Endothelial cell of umbilical vein (primary cell): ENCODE measurements around the gene KLK3. TPM values are rescaled to one million over a fixed set of nuclear protein-coding genes. Genes with fewer than 3 reads are reported as not detected.

Source experiments
- BruUV-seq: library from RNA; stranded (reverse); fragments of 400-500 nt; replicated peaks from 2 replicates; lab custom pipeline; 2021; lab: Mats Ljungman, UMichigan
- CTCF ChIA-PET: fragments of 300-600, 350-600 bp; sonication (Branson Sonifier 250); formaldehyde crosslinking; loops from one replicate; lab custom pipeline; 2021; ENCODE audit warnings: antibody characterized with exemption, inconsistent platforms; lab: Charles Lee
- POLR2A ChIA-PET: fragments of 300-600, 350-600 bp; sonication (Branson Sonifier 250); formaldehyde crosslinking; loops from one replicate; lab custom pipeline; 2021; ENCODE audit warnings: antibody characterized with exemption, inconsistent platforms; lab: Charles Lee
- DNase-seq: peaks from one replicate; pipeline ENCODE4 v3.0.0-alpha.2; 2011; ENCODE audit warnings: low read depth, low spot score
- FAIRE-seq: peaks from 2 replicates; lab custom pipeline; 2011; peaks lifted over from hg19 to GRCh38; lab: Jason Lieb, UNC
- H2AFZ ChIP-seq: 2 replicates; pipeline ENCODE4 v1.6.0; 2012; ENCODE audit warnings: low read depth, low read length, control low read depth, inconsistent platforms
- H3K27ac ChIP-seq: 2 replicates; pipeline ENCODE4 v1.5.1; 2011; ENCODE audit warnings: low read depth, mild to moderate bottlenecking, control low read depth, low read length, moderate library complexity; ENCODE audit not compliant: insufficient read depth
- H3K27me3 ChIP-seq, 2 experiments: 2 replicates each; pipeline versions ENCODE4 v1.6.0 to v1.6.1; 2011; ENCODE audit warnings: low read length in 2 of 2, mixed read lengths in 1 of 2; ENCODE audit not compliant: control insufficient read depth in 2 of 2, insufficient read depth in 2 of 2
- H3K36me3 ChIP-seq, 2 experiments: 2 replicates in 1 of 2; 3 replicates in 1 of 2; pipeline ENCODE4 v1.5.1; 2011; ENCODE audit warnings: low read length in 2 of 2, mild to moderate bottlenecking in 1 of 2, moderate library complexity in 1 of 2; ENCODE audit not compliant: control insufficient read depth in 2 of 2, insufficient read depth in 2 of 2; ENCODE audit errors: extremely low read depth in 1 of 2
- H3K4me1 ChIP-seq: 3 replicates; pipeline ENCODE4 v1.5.1; 2011; ENCODE audit warnings: mild to moderate bottlenecking, low read length; ENCODE audit not compliant: control insufficient read depth, insufficient read depth; ENCODE audit errors: extremely low read depth
- H3K4me2 ChIP-seq: 2 replicates; pipeline ENCODE4 v1.6.1; 2011; ENCODE audit warnings: low read length, control low read depth, mixed read lengths; ENCODE audit not compliant: insufficient read depth
- H3K4me3 ChIP-seq, 3 experiments: fragments of 200-600 bp in 1 of 3; sonication (generic), shearing (Covaris generic) in 1 of 3; replicated peaks in 1 of 3; 2 replicates each; pipeline ENCODE4 v1.5.1; 2011 to 2016; ENCODE audit warnings: control low read depth in 3 of 3, low read length in 3 of 3, mild to moderate bottlenecking in 2 of 3, inconsistent platforms in 1 of 3, low read depth in 1 of 3, moderate library complexity in 1 of 3; ENCODE audit not compliant: insufficient read depth in 1 of 3
- H3K79me2 ChIP-seq: 2 replicates; pipeline ENCODE4 v1.6.0; 2012; ENCODE audit warnings: low read length, inconsistent platforms; ENCODE audit not compliant: control insufficient read depth, insufficient read depth
- H3K9ac ChIP-seq: replicated peaks from 2 replicates; pipeline ENCODE3; 2011; ENCODE audit warnings: low read length, control low read depth; ENCODE audit not compliant: insufficient read depth; ENCODE audit errors: extremely low read depth
- H3K9me1 ChIP-seq: replicated peaks from 3 replicates; pipeline ENCODE4 v1.6.0; 2011; ENCODE audit warnings: mild to moderate bottlenecking, low read length; ENCODE audit not compliant: control insufficient read depth, insufficient read depth; ENCODE audit errors: extremely low read depth
- H3K9me3 ChIP-seq: replicated peaks from 2 replicates; pipeline ENCODE4 v1.5.1; 2012; ENCODE audit warnings: low read length, inconsistent platforms; ENCODE audit not compliant: control insufficient read depth, insufficient read depth
- H4K20me1 ChIP-seq: replicated peaks from 2 replicates; pipeline ENCODE3; 2011; ENCODE audit warnings: mild to moderate bottlenecking, low read length; ENCODE audit not compliant: control insufficient read depth, insufficient read depth; ENCODE audit errors: extremely low read depth
- EZH2 ChIP-seq: IDR thresholded peaks from 2 replicates; pipeline ENCODE4 v1.6.1; 2012; ENCODE audit warnings: borderline replicate concordance, low read depth, mild to moderate bottlenecking, moderate library complexity, low read length, inconsistent platforms; ENCODE audit not compliant: severe bottlenecking
- FOS ChIP-seq: IDR thresholded peaks from 2 replicates; pipeline ENCODE4 v1.6.1; 2011; ENCODE audit warnings: mild to moderate bottlenecking, low read length, moderate library complexity, borderline replicate concordance; ENCODE audit not compliant: insufficient read depth
- GATA2 ChIP-seq: IDR thresholded peaks from 2 replicates; pipeline ENCODE4 v1.7.0; 2011; ENCODE audit warnings: low read depth, mild to moderate bottlenecking, moderate library complexity, mixed read lengths, low read length; ENCODE audit not compliant: insufficient read length, insufficient read depth
- JUN ChIP-seq: IDR thresholded peaks from 2 replicates; pipeline ENCODE4 v1.6.1; 2011; ENCODE audit warnings: borderline replicate concordance, low read depth; ENCODE audit not compliant: insufficient read length, insufficient read depth
- MYC ChIP-seq: IDR thresholded peaks from one replicate; pipeline ENCODE4 v1.6.1; 2011; ENCODE audit warnings: mild to moderate bottlenecking, low read depth, low read length
- POLR2A ChIP-seq: IDR thresholded peaks from 2 replicates; pipeline ENCODE4 v1.6.1; 2012; ENCODE audit warnings: low read depth, mild to moderate bottlenecking, control low read depth, low read length
- POLR2AphosphoS5 ChIP-seq: IDR thresholded peaks from 2 replicates; pipeline ENCODE4 v1.6.1; 2012; ENCODE audit warnings: low read depth, mild to moderate bottlenecking, control low read depth, low read length, moderate library complexity; ENCODE audit not compliant: insufficient read depth
- dilution Hi-C: fragments of 300-500 bp; cut with MboI; formaldehyde crosslinking; loops from one replicate; pipeline ENCODE4 v1.15.0; 2019; ENCODE audit warnings: low sequenced_read_pairs; ENCODE audit not compliant: extremely low pct_ligation_motif_present
- intact Hi-C: fragments of 100-400 bp; cut with micrococcal nuclease; formaldehyde crosslinking; loops from one replicate; pipeline ENCODE4 v1.10.0; 2022
- polyA plus RNA-seq, 4 experiments: library from polyadenylated mRNA; depleted of rRNA in 3 of 4; stranded (reverse) in 3 of 4; unstranded in 1 of 4; fragments of >200 nt; gene quantifications; 2 replicates each; pipeline versions ENCODE4 v1.2.1 to v1.2.3, GENCODE V29; 2011 to 2012; ENCODE audit warnings: missing spikeins in 1 of 4
- total RNA-seq: library from RNA; stranded (reverse); gene quantifications from 2 replicates; pipeline ENCODE4 v1.2.3, GENCODE V29; 2021
- TF ChIP-seq, protein P1 (sequence below), 2 donors: IDR thresholded peaks; 1 replicate in 1 of 2; 2 replicates in 1 of 2; pipeline ENCODE4 v1.5.1; 2011; ENCODE audit warnings: low read length in 2 of 2, mild to moderate bottlenecking in 2 of 2, moderate library complexity in 2 of 2, control low read depth in 1 of 2, inconsistent platforms in 1 of 2, low read depth in 1 of 2; ENCODE audit not compliant: insufficient read depth in 1 of 2; ENCODE audit errors: extremely low read depth in 1 of 2
- TF ChIP-seq, protein P2 (sequence below): IDR thresholded peaks from 2 replicates; pipeline ENCODE4 v1.6.1; 2011; ENCODE audit not compliant: insufficient read depth, insufficient read length

The KLK3 gene
- total and polyA plus RNA-seq, 2 donors (not counting 3 experiments of a cell fraction or from before 2014, with no cell fraction given): not detected

GRCh38 chr19:50814883-50815282, 39.8 kb upstream of the KLK3 start:
- ChIA-PET POLR2A (no interaction called here), CTCF (interaction anchor here (0.8 to 1.3 kb wide), 3 partner anchors 107 to 277 kb away, joined by 3 to 4 read pairs (median 3); no protein-coding TSS in a partner anchor)
- Histone ChIP-seq H3K4me2 (no peak overlapping the region), H3K9ac (no peak overlapping the region), H3K27ac (no peak overlapping the region), H3K79me2 (no peaks in the 10 kb centered on the region), H3K4me1 (no peaks in the 10 kb centered on the region), H2AFZ (no peak overlapping the region), H3K36me3 (no peaks in the 10 kb centered on the region), H3K9me1 (no peaks in the 10 kb centered on the region), H4K20me1 (no peaks in the 10 kb centered on the region), H3K27me3 (peaks cover 9 to 19% of the 10 kb centered on the region in 2 experiments), H3K4me3 (no peak overlapping the region), H3K9me3 (no peaks in the 10 kb centered on the region)
- dilution Hi-C loops (no loop called here), intact Hi-C loops (no loop called here)
- FAIRE-seq (no peak), DNase-seq (no peak)
- TF ChIP-seq, protein P1, sequence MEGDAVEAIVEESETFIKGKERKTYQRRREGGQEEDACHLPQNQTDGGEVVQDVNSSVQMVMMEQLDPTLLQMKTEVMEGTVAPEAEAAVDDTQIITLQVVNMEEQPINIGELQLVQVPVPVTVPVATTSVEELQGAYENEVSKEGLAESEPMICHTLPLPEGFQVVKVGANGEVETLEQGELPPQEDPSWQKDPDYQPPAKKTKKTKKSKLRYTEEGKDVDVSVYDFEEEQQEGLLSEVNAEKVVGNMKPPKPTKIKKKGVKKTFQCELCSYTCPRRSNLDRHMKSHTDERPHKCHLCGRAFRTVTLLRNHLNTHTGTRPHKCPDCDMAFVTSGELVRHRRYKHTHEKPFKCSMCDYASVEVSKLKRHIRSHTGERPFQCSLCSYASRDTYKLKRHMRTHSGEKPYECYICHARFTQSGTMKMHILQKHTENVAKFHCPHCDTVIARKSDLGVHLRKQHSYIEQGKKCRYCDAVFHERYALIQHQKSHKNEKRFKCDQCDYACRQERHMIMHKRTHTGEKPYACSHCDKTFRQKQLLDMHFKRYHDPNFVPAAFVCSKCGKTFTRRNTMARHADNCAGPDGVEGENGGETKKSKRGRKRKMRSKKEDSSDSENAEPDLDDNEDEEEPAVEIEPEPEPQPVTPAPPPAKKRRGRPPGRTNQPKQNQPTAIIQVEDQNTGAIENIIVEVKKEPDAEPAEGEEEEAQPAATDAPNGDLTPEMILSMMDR (IDR thresholded peaks at IDR 0.05; ENCODE audit: extremely low read depth in 1 of 2, insufficient read depth in 1 of 2, low read depth in 1 of 2, low read length in 2 of 2): no peak
- TF ChIP-seq POLR2A: no peak
- TF ChIP-seq MYC: no peak
- no peak for TF ChIP-seq POLR2AphosphoS5
- TF ChIP-seq EZH2: no peak
- no peak for TF ChIP-seq JUN
- TF ChIP-seq GATA2: no peak
- TF ChIP-seq, protein P2, sequence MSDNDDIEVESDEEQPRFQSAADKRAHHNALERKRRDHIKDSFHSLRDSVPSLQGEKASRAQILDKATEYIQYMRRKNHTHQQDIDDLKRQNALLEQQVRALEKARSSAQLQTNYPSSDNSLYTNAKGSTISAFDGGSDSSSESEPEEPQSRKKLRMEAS: no peak
- TF ChIP-seq FOS: no peak
- no TSS peak for BruUV-seq
